Neural progenitor cell (in vitro differentiated cells): ENCODE measurements around the gene GPR161. TPM values are rescaled to one million over a fixed set of nuclear protein-coding genes. Genes with fewer than 3 reads are reported as not detected.
A peak's percentile ranks its signal among the peaks of the same experiment; 100 is the strongest.

Experiments
- DNase-seq: peaks from one replicate; pipeline ENCODE4 v3.0.0-alpha.2; 2016; ENCODE audit warnings: low spot score
- H2AFZ ChIP-seq: fragments of 200-600 bp; sonication (generic); replicated peaks from 2 replicates; pipeline ENCODE4 v1.6.1; 2016; ENCODE audit warnings: antibody characterized with exemption
- H3F3A ChIP-seq: fragments of 200-600 bp; sonication (generic); 2 replicates; pipeline ENCODE4 v1.6.1; 2016; ENCODE audit warnings: antibody characterized with exemption, low read depth
- H3K27ac ChIP-seq: fragments of 200-600 bp; sonication (generic); 2 replicates; pipeline ENCODE4 v1.5.1; 2016; ENCODE audit warnings: mild to moderate bottlenecking
- H3K27me3 ChIP-seq: fragments of 200-600 bp; sonication (generic); 2 replicates; pipeline ENCODE4 v1.6.1; 2016; ENCODE audit warnings: mild to moderate bottlenecking, moderate library complexity
- H3K36me3 ChIP-seq: fragments of 200-600 bp; sonication (generic); 2 replicates; pipeline ENCODE4 v1.5.1; 2016
- H3K4me1 ChIP-seq: fragments of 200-600 bp; sonication (generic); 2 replicates; pipeline ENCODE4 v1.6.1; 2016; ENCODE audit warnings: mixed run types
- H3K4me2 ChIP-seq: fragments of 200-600 bp; sonication (generic); 2 replicates; pipeline ENCODE4 v1.6.1; 2016
- H3K4me3 ChIP-seq: fragments of 200-600 bp; sonication (generic); 2 replicates; pipeline ENCODE4 v1.5.1; 2016
- H3K79me2 ChIP-seq: fragments of 200-600 bp; sonication (generic); 2 replicates; pipeline ENCODE4 v1.6.1; 2016; ENCODE audit warnings: low read depth
- H3K9ac ChIP-seq: fragments of 200-600 bp; sonication (generic); 2 replicates; pipeline ENCODE4 v1.6.1; 2016
- H3K9me3 ChIP-seq: fragments of 200-600 bp; sonication (generic); 2 replicates; pipeline ENCODE4 v1.5.1; 2016; ENCODE audit warnings: low read depth
- H4K20me1 ChIP-seq: fragments of 200-600 bp; sonication (generic); 2 replicates; pipeline ENCODE4 v1.6.1; 2016; ENCODE audit warnings: low read depth
- H3K27ac Mint-ChIP-seq: 3 replicates; pipeline ENCODE4 v1.8.0; 2021; ENCODE audit warnings: mixed read lengths
- H3K27me3 Mint-ChIP-seq: 2 replicates; pipeline ENCODE4 v1.8.0; 2022; ENCODE audit warnings: low read depth, mild to moderate bottlenecking, inconsistent platforms, moderate library complexity, mixed read lengths; ENCODE audit not compliant: insufficient read depth
- H3K36me3 Mint-ChIP-seq: 3 replicates; pipeline ENCODE4 v1.8.0; 2021; ENCODE audit warnings: mixed read lengths
- H3K4me1 Mint-ChIP-seq: 3 replicates; pipeline ENCODE4 v1.8.0; 2021; ENCODE audit warnings: mixed read lengths
- H3K4me3 Mint-ChIP-seq: 3 replicates; pipeline ENCODE4 v1.8.0; 2021; ENCODE audit warnings: mild to moderate bottlenecking, moderate library complexity, mixed read lengths
- H3K9me3 Mint-ChIP-seq: 3 replicates; pipeline ENCODE4 v1.8.0; 2020; ENCODE audit warnings: mixed read lengths
- CTCF ChIP-seq: fragments of 200-600 bp; sonication (generic); IDR thresholded peaks from 2 replicates; pipeline ENCODE4 v1.5.1; 2017; ENCODE audit warnings: antibody characterized with exemption, mild to moderate bottlenecking
- EZH2 ChIP-seq: fragments of 200-600 bp; sonication (generic); IDR thresholded peaks from 2 replicates; pipeline ENCODE4 v1.6.1; 2017; ENCODE audit warnings: antibody characterized with exemption, mild to moderate bottlenecking, moderate library complexity
- EZH2phosphoT487 ChIP-seq: fragments of 200-600 bp; sonication (generic); IDR thresholded peaks from 2 replicates; pipeline ENCODE4 v1.6.1; 2017; ENCODE audit warnings: antibody characterized with exemption
- total RNA-seq: library from RNA; depleted of rRNA; stranded (reverse); fragments of >200 nt; gene quantifications from 2 replicates; pipeline ENCODE4 v1.2.3, GENCODE V29; 2015; ENCODE audit warnings: low replicate concordance

The GPR161 gene
- total RNA-seq, 1 donor from 2014 or later: 21.1 TPM

DNA sequence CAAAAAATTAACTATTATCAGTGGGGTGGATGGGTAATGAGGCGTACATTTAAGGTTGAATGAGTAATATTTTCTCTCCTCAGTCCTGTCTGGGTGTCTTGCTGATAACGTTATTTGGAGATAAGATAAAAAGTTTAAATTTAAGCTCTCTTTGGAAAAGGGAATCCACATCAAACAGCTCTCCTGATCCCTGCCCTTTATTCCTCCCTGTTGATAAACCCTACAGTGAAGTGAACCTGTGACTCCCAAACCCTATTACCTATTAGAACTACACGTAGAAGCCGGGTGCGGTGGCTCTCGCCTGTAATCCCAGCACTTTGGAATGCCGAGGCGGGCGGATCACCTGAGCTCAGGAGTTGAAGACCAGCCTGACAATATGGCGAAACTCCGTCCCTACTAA, 9.9 kb upstream of the GPR161 start:
- H3K36me3 Mint-ChIP-seq: no peaks in the 10 kb centered on the region
- no peaks in the 10 kb centered on the region for H3K79me2 ChIP-seq
- H4K20me1 ChIP-seq: no peaks in the 10 kb centered on the region

DNA sequence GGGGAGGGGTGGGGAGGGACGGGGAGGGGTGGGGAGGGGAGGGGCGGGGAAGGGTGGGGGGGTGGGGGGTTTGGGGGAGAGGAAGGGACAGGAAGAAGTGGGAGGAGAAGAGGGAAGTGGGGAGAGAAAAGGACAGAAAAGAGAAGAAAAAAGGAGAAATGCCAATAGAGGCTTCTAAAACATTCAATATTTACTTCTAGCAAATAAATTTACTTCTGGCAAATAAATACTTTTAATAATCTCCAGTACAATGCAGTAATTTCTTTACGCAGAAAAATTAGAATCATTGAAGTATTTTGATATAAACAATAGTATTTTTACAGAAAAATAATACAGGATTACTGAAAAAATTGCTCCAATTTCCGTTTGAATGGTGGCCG, 9.4 kb upstream of the GPR161 start:
- Mint-ChIP-seq H3K36me3 (no peaks in the 10 kb centered on the region), H3K9me3 (no peaks in the 10 kb centered on the region)

More for the DNA sequence above, 9.9 kb upstream of the GPR161 start:
- peaks cover 9% of the 10 kb centered on the region for H3K4me1 ChIP-seq
- H3F3A ChIP-seq: peaks cover 8% of the 10 kb centered on the region
- H3K9ac ChIP-seq: no peak overlapping the region
- TF ChIP-seq CTCF: no peak
- TF ChIP-seq EZH2: no peak
- no peak for TF ChIP-seq EZH2phosphoT487
- DNase-seq: no peak
- no peak overlapping the region for H2AFZ ChIP-seq
- no peaks in the 10 kb centered on the region for H3K27me3 ChIP-seq
- H3K27ac Mint-ChIP-seq: no peak overlapping the region
- H3K9me3 Mint-ChIP-seq: no peaks in the 10 kb centered on the region
- peaks cover 9% of the 10 kb centered on the region for H3K27me3 Mint-ChIP-seq
- H3K9me3 ChIP-seq: no peaks in the 10 kb centered on the region
- no peak overlapping the region for H3K4me3 ChIP-seq
- no peak overlapping the region for H3K27ac ChIP-seq
- H3K4me1 Mint-ChIP-seq: peaks cover 14% of the 10 kb centered on the region
- H3K4me3 Mint-ChIP-seq: no peak overlapping the region
- no peak overlapping the region for H3K4me2 ChIP-seq
- no peaks in the 10 kb centered on the region for H3K36me3 ChIP-seq

DNA sequence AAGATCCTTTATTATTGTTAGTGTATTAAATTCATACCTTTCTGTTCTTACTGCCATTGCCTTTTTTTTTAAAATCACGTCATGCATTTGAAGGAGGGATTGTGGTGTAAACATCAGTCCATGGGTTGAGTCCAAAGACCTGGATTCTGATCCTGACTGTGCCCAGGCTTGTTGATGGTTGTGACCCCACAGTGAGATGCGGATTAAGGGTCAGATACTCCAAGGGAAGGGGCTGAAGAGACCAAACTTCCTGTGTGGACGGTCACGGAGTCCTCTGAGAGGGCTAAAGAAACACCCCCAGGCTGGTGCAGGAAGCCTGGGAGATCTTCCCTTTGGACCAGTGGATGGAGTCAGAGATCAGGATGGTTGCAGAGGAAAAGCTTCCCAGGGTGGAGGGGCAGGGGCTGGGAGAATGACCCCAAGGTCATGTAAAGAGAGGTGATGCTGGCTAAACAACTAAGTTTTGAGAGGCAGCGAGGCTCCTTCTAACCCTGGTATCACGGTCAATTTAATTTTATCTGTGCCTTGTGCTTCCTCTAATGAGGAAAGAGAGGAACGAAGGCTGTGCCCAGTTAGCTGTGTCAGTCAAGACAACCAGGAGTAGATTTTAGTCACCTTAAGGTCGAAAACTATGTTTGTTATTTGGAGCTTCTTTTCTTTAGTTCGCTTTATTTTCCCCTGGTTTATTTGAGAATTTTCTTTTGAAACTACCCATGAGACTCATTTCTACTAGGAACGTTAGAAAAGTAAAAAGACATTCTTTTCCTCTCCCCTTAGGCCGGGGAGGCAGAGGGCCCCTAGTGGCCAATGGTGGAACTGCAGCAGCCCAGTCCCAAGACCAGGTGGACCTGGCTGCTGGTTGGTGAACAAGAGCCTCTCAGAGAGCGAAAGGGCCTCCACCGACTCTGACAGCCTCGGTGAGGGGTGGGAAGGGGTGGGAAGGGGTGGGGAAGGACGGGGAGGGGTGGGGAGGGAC, 8.7 kb upstream of the GPR161 start:
- H3K27ac Mint-ChIP-seq: no peak overlapping the region

More for the DNA sequence above, 9.4 kb upstream of the GPR161 start:
- H3K4me1 Mint-ChIP-seq: peaks cover 15% of the 10 kb centered on the region
- H3K27ac Mint-ChIP-seq: no peak overlapping the region
- H3K4me1 ChIP-seq: peaks cover 9% of the 10 kb centered on the region
- TF ChIP-seq CTCF (no peak), EZH2phosphoT487 (no peak), EZH2 (no peak)
- peaks cover 8% of the 10 kb centered on the region for H3F3A ChIP-seq
- no peaks in the 10 kb centered on the region for H3K9me3 ChIP-seq
- peaks cover 9% of the 10 kb centered on the region for H3K27me3 Mint-ChIP-seq
- no peaks in the 10 kb centered on the region for H4K20me1 ChIP-seq
- H3K79me2 ChIP-seq: no peaks in the 10 kb centered on the region
- H3K9ac ChIP-seq: no peak overlapping the region
- H3K27ac ChIP-seq: no peak overlapping the region
- DNase-seq: no peak
- H3K27me3 ChIP-seq: no peaks in the 10 kb centered on the region
- H3K36me3 ChIP-seq: no peaks in the 10 kb centered on the region
- no peak overlapping the region for H3K4me2 ChIP-seq
- H3K4me3 Mint-ChIP-seq: no peak overlapping the region
- H2AFZ ChIP-seq: no peak overlapping the region
- H3K4me3 ChIP-seq: no peak overlapping the region

More for the DNA sequence above, 8.7 kb upstream of the GPR161 start:
- H3K36me3 ChIP-seq: no peaks in the 10 kb centered on the region
- no peaks in the 10 kb centered on the region for H3K79me2 ChIP-seq
- H3K4me3 ChIP-seq: no peak overlapping the region
- H2AFZ ChIP-seq: peak overlapping the region; percentile 80
- TF ChIP-seq CTCF (peak; percentile 95), EZH2phosphoT487 (no peak), EZH2 (no peak)
- peaks cover 9% of the 10 kb centered on the region for H3K4me1 ChIP-seq
- Mint-ChIP-seq H3K36me3 (no peaks in the 10 kb centered on the region), H3K4me1 (peaks cover 15% of the 10 kb centered on the region), H3K27me3 (peaks cover 8% of the 10 kb centered on the region), H3K4me3 (no peak overlapping the region), H3K9me3 (no peaks in the 10 kb centered on the region)
- H3K27ac ChIP-seq: no peak overlapping the region
- H3K9ac ChIP-seq: no peak overlapping the region
- no peaks in the 10 kb centered on the region for H3K27me3 ChIP-seq
- peaks cover 8% of the 10 kb centered on the region for H3F3A ChIP-seq
- no peaks in the 10 kb centered on the region for H4K20me1 ChIP-seq
- H3K4me2 ChIP-seq: no peak overlapping the region
- no peaks in the 10 kb centered on the region for H3K9me3 ChIP-seq
- DNase-seq: peak; percentile 90
